ENCODE measurements around the gene BLOC1S3. TPM values are rescaled to one million over a fixed set of nuclear protein-coding genes. Genes with fewer than 3 reads are reported as not detected.
A peak's percentile ranks its signal among the peaks of the same experiment; 100 is the strongest.

The BLOC1S3 gene
- polyA plus RNA-seq, 2 of the 4 experiments (the other 2 are of a cell fraction): 7.5 to 12.2 TPM

- Histone ChIP-seq H3K4me2 (no peak overlapping the region), H3K4me3 (no peak overlapping the region), H3K4me1 (no peaks in the 10 kb centered on the region), H3K9me3 (no peaks in the 10 kb centered on the region), H3K27ac (no peak overlapping the region)
- DNase-seq (ENCODE audit: low read depth in 1 of 2, low spot score in 1 of 2) (no peak), FAIRE-seq (no peak), ATAC-seq (no peak)
- TF ChIP-seq FOSL2 (IDR thresholded peaks at IDR 0.05) (no peak), FOSL2 (CRISPR knock-in tag; IDR thresholded peaks at IDR 0.05) (no peak), FOSB (CRISPR knock-in tag; IDR thresholded peaks at IDR 0.05) (no peak), REST (IDR thresholded peaks at IDR 0.05) (no peak), ESRRA (IDR thresholded peaks at IDR 0.05; ENCODE audit: borderline replicate concordance, low read length) (no peak), ZC3H11A (IDR thresholded peaks at IDR 0.05) (no peak), SMC3 (IDR thresholded peaks at IDR 0.05) (no peak), FOXS1 (CRISPR knock-in tag; IDR thresholded peaks at IDR 0.05) (no peak), ZFP36 (IDR thresholded peaks at IDR 0.05; ENCODE audit: borderline replicate concordance, partially characterized antibody) (no peak), CEBPB (IDR thresholded peaks at IDR 0.05) (no peak), MAZ (IDR thresholded peaks at IDR 0.05; ENCODE audit: borderline replicate concordance, low read depth, low read length) (no peak), RNF2 (IDR thresholded peaks at IDR 0.05; ENCODE audit: borderline replicate concordance, low read depth) (no peak), CBX8 (IDR thresholded peaks at IDR 0.05) (no peak), HDAC2 (IDR thresholded peaks at IDR 0.05) (no peak)
- TF ChIP-seq, protein P1, sequence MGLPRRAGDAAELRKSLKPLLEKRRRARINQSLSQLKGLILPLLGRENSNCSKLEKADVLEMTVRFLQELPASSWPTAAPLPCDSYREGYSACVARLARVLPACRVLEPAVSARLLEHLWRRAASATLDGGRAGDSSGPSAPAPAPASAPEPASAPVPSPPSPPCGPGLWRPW (IDR thresholded peaks at IDR 0.05): no peak
- CTCF ChIA-PET: interaction anchor here (0.6 to 2.4 kb wide), 7 partner anchors 9 to 231 kb away, joined by 3 to 9 read pairs (median 6); no protein-coding TSS in a partner anchor
- POLR2A ChIA-PET: interaction anchor here (0.6 kb wide), 1 partner anchor 53 kb away, joined by 3 read pairs; no protein-coding TSS in a partner anchor
- 94% methylated on average over 37 of the region's 54 CpGs for WGBS (ENCODE audit: missing lambda C conversion rate)
These were observed 33.1 kb upstream of the BLOC1S3 start for GRCh38 chr19:45145270-45146189.

GRCh38 chr19:45146251-45146650 lies 32.3 kb upstream of the BLOC1S3 start:
- CTCF ChIA-PET: interaction anchor here (0.6 to 2.4 kb wide), 8 partner anchors 9 to 293 kb away, joined by 3 to 9 read pairs (median 6); no protein-coding TSS in a partner anchor
- 0 out of 6 replicates have a peak, but pooled peaks of 1 of the 2 experiments have one; percentile 2 for ATAC-seq
- FAIRE-seq: no peak
- H3K4me3 ChIP-seq: no peak overlapping the region
- peaks cover 5% of the 10 kb centered on the region; the same call in 1 of the 3 replicates for H3K4me1 ChIP-seq
- no peak overlapping the region for H3K4me2 ChIP-seq
- H3K9me3 ChIP-seq: no peaks in the 10 kb centered on the region
- TF ChIP-seq CHD2 (IDR thresholded peaks at IDR 0.05; ENCODE audit: low read length, partially characterized antibody) (no peak), POLR2AphosphoS2 (conservative IDR thresholded peaks at IDR 0.05; ENCODE audit: low read length) (no peak), FOSL2 (IDR thresholded peaks at IDR 0.05) (no peak), FOSL2 (CRISPR knock-in tag; IDR thresholded peaks at IDR 0.05) (no peak), CEBPB (IDR thresholded peaks at IDR 0.05) (no peak), NPAS2 (CRISPR knock-in tag; IDR thresholded peaks at IDR 0.05; ENCODE audit: borderline replicate concordance) (no peak), EHF (CRISPR knock-in tag; IDR thresholded peaks at IDR 0.05) (no peak), EP300 (IDR thresholded peaks at IDR 0.05) (no peak), E2F6 (IDR thresholded peaks at IDR 0.05; ENCODE audit: borderline replicate concordance, low read depth) (no peak), HOXA7 (CRISPR knock-in tag; IDR thresholded peaks at IDR 0.05) (no peak)
- TF ChIP-seq, protein P1 (IDR thresholded peaks at IDR 0.05): no peak
- 83% methylated on average over 13 of the region's 13 CpGs for WGBS (ENCODE audit: missing lambda C conversion rate)
- DNase-seq (ENCODE audit: low read depth in 1 of 2, low spot score in 1 of 2): no peak
- no peak overlapping the region; a peak in 1 of 6 replicates for H3K27ac ChIP-seq
- POLR2A ChIA-PET: interaction anchor here (0.6 kb wide), 2 partner anchors 9 to 54 kb away, joined by 3 to 8 read pairs; no protein-coding TSS in a partner anchor

All from A549 (cell line).